H4 (cell line): ENCODE results near the gene ING2. TPM values are rescaled to one million over a fixed set of nuclear protein-coding genes. Genes with fewer than 3 reads are reported as not detected.
"Not testable (repeated sequence)": the region's sequence is repeated elsewhere in the genome, so short reads cannot be mapped to it uniquely, and the experiment has no call there.

Experiments used
- DNase-seq: peaks from one replicate; pipeline ENCODE4 v3.0.0-alpha.2; 2015; ENCODE audit warnings: low spot score
- total RNA-seq: library from RNA; depleted of rRNA; stranded (reverse); fragments of >200 nt; shearing (Covaris generic); gene quantifications from 2 replicates; pipeline ENCODE4 v1.2.3, GENCODE V29; 2014; rRNA removed

Gene ING2, protein sequence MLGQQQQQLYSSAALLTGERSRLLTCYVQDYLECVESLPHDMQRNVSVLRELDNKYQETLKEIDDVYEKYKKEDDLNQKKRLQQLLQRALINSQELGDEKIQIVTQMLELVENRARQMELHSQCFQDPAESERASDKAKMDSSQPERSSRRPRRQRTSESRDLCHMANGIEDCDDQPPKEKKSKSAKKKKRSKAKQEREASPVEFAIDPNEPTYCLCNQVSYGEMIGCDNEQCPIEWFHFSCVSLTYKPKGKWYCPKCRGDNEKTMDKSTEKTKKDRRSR
- total RNA-seq: 16.3 and 17.2 TPM in 2 replicates

DNA sequence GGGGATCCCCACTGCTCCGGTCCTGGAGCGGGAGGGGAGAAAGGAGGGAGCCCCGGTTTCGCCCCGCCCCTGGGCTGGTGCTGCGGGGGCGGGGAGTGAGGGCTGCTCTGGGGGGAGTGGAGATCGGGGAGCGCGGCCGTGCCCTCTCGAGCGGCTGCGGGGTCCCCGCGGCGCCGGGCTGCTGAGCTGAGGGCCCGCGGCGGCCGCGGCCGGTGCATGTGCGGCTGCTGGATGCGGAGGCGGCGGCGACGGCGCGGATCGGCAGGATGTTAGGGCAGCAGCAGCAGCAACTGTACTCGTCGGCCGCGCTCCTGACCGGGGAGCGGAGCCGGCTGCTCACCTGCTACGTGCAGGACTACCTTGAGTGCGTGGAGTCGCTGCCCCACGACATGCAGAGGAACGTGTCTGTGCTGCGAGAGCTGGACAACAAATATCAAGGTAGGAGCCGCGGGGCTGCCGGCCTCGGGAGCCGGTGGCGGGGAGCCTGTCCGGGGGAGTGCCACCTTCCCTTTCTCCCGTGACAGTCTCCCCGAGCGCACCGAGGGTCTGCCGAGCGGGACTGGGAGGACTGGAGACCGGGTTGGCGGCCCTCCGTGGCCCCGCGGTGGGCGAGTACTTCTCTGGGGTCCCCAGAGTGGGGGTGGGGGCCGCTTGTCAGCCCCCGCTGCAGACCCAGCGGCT, at the start of gene ING2:
TSS of gene ING2 (plus strand) at position 129 of the 681 bp plus-strand sequence. CDS start at position 267, 138 bp downstream.
- DNase-seq: peak; percentile 49

DNA sequence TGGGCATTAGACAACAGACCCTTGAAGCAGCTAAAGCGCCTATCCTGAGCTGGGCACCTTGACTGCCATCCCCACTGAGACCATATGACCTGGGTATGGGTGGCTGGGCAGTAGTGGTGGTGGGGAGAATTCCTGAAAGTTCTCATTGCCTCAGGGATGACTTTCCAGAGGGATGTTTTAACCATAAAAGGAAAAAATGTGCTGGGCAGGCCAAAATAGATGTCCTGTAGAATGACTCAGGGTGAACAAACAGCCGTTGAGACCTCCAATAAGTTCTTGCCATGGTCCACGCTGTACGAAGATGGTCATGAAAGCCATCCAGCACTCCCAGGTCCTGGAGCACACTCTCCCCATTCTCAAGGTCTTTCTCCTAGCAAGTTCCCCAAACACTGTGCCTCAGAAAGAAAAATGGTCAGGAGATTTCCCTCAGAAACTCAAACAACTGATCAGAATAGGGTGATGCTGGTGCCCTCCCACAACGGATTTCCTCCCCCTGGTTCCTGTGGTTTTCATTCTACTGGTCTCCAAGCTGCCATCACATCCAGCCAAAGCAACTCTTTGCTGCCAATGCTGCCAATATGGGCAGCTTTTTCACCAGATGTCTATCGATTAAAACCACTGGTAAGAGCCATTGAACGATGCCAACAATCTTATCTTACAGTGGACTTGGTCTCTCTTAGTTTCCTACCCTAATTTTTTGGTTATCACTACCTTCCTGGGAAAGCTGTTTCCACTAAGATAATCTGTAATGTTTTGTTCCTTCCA, 49.2 kb upstream of the ING2 start:
- no peak for DNase-seq

DNA sequence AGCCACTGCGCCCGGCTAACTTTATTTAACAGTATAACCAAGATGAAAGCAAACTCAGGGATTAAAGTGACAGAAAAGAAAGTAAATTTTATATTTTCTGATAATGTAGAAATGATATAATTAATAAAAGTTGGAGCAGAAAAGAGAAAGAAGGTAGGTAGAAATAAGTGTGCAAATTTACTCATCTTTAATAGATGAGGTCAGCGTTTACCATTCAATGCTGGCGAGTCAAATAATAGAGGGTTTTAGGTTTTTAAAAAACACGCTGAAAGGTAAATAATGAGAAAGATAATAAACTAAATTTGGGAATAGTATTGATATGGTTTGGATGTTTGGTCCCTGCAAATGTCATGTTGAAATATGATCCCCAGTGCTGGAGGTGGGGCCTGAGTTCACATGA, 46.9 kb upstream of the ING2 start:
- no peak for DNase-seq

DNA sequence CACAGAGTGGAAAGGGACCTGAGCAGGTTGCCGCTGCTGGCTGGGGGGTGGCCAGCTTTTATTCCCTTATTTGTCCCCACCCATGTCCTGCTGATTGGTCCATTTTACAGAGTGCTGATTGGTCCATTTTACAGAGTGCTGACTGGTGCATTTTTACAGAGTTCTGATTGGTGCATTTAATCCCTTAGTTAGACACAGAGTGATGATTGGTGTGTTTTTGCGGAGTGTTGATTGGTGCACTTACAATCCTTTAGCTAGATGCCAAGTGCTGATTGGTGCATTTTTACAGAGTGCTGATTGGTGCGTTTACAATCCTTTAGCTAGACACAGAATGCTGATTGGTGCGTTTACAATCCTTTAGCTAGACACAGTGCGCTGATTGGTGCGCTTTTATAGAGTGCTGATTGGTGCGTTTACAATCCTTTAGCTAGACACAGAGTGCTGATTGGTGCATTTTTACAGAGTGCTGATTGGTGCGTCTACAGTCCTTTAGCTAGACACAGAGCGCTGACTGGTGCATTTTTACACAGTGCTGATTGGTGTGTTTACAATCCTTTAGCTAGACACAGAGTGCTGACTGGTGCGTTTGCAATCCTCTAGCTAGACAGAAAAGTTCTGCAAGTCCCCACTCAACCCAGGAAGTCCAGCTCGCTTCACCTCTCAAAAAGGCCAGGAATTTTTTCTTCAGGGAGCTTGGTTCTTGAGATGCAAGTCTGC, 40.8 kb upstream of the ING2 start:
- not testable (repeated sequence) for DNase-seq

DNA sequence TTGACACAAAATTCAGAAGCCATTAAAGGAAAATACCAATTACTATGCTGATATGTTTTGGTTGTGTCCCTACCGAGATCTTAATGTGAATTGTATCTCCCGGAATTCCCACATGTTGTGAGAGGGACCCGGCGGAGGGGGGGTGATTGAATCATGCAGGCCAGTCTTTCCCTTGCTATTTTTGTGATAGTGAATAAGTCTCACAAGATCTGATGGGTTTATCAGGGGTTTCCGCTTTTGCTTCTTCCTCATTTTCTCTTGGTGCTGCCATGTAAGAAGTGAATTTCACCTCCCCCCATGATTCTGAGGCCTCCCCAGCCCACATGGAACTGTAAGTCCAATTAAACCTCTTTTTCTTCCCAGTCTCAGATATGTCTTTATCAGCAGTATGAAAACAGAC, 39.0 kb upstream of the ING2 start:
- DNase-seq: not testable (repeated sequence)

DNA sequence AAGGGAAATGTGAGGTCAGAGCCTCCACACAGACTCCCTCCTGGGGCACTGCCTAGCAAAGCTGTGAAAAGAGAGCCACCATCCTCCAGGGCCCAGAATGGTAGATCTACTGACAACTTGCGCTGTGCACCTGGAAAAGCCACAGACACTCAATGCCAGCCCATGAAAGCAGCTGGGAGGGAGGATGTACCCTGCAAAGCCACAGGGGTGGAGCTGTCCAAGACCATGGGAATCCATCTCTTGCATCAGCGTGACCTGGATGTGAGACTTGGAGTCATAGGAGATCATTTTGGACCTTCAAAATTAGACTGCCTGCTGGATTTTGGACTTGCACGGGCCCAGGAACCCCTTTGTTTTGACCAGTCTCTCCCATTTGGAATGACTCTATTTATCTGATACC, 37.6 kb upstream of the ING2 start:
- no peak for DNase-seq

DNA sequence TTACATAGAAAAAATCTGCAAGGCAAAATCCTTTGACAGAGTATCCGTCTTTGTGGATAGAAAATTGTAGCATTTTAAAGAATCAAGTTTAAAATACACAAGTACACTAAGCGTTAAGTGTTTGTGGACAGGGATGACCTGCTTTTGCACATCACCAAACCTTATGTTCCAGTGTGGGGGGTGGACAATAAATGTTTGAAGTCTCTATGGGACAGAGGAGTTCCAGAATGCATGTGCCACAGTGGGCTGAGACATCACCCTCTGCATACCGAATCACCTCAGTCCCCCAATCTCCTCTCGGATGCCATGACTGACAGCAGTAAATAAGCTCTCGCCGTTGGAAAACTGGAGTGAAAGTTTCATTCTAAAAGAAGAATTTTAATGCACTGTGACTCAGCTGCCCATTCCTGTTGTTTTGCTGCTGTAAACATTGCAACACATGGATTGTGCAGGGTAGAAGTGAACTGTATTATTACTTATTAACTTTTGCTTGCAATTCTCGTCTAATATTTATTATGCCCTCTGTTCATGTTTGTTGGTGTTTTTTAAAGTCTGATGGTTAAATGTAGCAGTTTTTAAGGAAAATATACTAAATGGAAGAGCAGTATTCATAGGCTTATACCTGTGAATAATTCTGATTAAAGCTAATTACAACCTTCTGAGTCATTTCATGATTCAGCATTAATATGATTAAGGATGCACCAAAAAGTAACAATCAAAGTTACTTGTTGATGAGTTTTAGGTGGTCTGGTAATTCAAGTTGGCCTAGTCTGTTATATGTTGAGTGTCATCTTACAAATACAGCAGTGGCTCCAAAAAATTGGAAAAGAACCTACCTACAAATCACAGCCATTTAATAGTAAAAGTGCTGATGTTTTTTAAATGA, 36.4 kb upstream of the ING2 start:
- DNase-seq: no peak

DNA sequence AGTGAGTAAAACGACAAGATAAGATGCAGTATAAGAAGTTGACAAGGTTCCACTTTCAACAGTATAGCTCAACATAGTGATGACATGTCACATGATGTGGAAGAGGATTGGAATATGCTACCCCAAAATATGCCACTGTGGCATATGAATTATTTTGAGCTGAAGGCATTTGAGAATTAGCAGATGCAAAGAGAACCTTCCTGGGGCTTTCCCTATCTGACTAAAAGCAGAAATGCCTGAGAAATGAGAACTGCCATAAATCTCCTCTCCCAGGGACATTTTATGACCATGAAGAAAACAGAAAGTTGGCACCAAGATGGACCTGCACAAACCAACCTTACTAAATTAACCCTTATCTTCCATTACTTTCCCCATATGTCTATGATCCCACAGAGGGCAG, 35.6 kb upstream of the ING2 start:
- DNase-seq: no peak

DNA sequence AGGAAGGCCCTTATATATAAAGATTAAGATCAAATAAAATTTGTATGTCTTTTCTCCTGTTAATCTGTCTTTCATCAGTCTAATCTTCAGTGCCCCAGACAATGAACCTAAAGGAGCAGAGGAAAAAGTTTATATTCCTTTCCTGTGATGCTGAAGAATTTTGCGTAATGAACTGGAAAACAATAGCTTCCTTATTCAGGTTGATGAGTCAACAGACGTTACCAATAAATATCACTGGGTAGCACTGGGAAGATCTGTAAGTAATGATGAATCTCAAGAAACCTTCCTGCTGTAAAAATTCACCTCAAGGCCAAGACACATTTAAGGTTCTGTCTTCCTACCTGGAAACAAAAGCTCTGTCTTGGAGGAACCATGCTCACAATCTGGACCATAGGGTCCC, 34.9 kb upstream of the ING2 start:
- DNase-seq: no peak

DNA sequence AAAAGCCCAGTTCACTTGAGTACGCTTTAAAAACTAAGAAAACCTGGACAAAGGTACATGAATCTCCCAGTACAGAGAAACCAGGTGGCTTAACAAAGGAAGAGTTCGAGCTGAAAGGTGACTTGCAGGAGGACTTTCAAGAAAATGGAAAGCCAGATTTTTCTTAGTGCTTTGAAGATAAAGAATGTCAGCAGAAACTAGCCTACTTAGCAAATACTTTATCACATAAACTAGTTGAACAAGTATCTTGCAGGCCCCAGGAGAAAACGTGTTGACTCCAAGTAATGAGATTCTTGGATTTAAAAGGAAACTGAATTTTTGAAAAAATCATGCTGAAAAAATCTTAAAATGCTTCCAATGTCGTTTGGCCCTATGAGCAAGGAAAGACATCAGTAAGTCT, 34.0 kb upstream of the ING2 start:
- no peak for DNase-seq

DNA sequence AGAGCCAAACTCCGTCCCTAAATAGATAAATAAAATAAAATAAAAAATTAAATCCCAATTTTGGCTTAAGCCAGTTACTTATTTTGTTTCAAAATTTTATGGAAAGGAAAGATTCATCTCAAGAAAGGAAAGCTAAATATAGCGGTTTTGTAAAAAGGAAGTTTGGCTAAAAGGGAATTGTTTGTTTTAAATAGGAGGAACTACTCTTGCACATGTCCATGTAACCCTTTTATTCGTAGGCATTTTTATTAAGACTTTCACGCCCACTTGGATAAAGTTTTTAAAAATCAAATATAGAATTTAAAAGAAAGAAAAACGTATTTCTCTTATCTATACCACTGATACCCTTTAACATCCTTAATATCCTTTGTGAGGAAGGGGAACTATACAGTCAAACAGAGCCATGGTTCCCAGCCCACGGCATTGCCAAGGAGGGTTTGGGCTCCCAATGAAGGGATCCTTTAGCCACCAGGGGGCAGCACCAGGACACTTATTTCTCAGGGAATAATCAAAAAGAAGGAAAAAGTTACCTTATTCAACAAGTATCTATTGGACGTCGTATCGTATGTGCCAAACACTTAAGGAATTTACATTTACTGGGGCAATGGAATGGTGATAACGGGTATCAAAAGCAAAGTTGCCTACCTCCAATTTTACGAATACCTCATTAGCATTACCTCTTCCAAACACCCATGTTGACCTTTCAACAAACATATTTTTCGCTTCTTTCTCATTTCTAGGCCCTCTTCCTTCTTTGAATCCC, 32.7 kb upstream of the ING2 start:
- peak; percentile 40 for DNase-seq

DNA sequence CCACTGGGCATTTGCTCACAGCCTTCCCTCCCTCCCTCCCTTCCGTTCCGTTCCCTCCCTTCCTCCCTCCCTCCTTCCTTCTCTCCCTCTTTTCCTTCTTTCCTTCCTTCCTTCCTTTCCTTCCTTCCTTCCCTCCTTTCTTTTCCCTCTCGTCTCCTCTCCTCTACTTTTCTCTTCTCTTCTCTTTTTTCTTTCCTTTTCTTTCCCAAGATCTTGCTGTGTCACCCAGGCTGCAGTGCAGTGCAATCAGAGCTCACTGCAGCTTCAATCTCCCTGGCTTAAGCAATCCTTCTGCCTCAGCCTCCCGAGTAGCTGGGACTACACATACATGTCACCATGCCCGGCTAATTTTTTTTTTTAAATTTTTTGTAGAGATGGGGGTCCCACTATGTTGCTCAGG, 26.7 kb upstream of the ING2 start:
- no peak for DNase-seq

DNA sequence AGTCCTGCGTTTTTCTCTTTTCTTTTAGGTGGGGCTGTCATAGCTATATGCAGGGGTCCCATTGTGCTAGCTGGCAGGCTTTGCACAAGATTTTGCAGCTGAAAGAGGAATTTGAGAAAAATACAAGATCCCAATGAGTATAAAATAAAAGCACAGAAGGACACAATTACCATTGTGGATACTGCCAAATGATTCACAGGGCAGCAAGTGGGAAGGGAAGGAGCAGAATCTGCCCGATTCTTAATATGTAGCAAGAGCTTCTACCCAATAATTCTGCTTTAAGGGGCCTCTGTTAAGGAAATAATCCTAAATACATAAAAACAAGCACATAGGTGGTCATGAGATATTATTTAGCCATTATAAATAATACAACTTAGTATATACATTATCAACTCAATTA, 25.9 kb upstream of the ING2 start:
- no peak for DNase-seq

DNA sequence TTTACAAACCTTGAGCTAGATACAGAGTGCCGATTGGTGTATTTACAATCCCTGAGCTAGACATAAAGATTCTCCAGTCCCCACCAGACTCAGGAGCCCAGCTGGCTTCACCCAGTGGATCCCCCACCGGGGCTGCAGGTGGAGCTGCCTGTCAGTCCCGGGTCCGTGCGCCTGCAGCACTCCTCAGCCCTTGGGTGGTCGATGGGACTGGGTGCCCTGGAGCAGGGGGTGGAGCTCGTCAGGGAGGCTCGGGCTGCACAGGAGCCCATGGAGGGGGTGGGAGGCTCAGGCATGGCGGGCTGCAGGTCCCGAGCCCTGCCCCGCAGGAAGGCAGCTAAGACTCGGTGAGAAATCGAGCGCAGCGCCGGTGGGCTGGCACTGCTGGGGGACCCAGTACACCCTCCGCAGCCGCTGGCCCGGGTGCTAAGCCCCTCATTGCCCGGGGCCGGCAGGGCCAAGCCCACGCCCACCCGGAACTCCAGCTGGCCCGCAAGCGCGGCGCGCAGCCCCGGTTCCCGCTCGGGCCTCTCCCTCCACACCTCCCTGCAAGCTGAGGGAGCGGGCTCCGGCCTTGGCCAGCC, 22.3 kb upstream of the ING2 start:
- DNase-seq: not testable (repeated sequence)

DNA sequence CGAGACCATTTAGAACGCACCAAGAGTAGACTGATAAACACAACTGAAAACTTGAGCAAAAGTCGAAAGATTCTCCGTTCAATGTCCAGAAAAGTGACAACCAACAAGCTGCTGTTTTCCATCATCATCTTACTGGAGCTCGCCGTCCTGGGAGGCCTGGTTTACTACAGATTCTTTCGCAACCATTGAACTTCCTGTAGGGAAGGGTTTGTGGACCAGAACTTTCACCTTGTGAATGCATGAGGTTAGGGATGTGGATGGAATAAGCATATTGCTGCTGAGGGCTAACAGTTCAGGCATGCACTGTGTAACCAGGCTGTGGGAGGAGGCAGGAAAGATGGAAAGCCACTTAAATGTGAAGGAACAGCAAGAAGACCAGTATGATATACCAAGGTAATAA, 20.9 kb upstream of the ING2 start:
- DNase-seq: no peak

DNA sequence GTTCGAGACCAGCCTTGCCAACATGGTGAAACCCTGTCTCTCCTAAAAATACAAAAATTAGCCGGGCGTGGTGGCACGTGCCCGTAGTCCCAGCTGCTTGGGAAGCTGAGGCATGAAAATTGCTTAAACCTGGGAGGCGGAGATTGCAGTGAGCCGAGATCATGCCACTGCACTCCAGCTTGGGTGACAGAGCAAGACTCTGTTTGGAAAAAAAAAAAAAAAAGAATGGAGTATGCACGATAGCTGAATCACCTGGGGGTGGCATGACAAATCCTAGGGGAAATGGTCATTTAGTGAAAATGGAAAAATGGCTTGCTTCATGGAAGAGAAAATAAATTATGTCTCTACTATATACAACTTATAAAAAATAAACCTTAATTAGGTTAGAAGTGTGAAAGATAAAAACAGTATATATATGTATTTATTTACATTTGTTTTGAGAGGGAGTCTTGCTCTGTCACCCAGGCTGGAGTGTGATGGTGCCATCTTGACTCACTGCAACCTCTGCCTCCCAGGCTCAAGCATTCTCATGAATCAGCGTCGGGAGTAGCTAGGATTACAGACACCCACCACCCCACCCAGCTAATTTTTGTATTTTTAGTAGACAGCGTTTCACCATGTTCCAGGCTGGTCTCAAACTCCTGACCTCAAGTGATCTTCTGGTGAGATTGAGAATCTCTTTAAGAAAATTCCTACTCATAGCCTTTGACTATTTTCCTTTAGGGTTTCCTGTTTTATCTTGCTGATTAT, 19.3 kb upstream of the ING2 start:
- peak; percentile 14 for DNase-seq

DNA sequence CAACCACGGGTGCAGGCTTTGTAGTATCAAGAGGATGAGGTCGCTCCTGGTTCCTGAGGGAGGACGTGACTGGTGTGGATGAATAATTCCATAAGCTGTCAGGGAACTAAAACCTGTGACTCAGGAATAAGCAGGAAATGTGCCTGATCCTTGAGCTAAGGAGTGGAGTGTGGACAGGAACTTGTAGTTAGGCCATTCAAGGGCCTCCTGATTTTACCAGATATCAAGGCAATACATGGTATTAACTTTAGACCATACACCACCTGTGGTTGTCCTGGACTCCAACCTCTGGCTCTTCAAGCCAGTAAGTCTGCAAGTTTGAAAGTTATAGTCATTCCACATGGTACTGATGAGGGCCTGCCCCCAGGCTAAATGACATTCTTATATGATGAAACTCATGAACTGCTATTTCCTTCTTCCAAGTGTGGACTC, 12.1 kb upstream of the ING2 start:
- peak; percentile 28 for DNase-seq

DNA sequence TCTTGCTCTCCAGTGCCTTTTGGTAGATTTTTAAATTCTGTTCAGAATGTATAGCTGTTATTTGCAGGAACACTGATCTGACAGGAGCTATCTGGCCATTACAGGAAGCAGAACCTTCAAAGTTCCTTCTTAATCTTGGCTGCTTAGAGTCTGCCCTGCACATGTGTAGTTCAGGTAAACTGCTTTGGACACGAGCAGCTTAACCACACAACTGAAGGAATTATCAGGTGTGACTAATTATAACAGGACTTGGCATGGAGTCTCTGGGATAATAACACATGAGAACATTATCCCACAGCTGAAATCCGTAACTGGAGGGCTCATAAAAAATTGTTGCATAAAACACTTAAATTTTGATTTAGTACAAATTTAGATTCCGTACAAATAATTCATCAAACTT, 11.6 kb upstream of the ING2 start:
- DNase-seq: no peak

DNA sequence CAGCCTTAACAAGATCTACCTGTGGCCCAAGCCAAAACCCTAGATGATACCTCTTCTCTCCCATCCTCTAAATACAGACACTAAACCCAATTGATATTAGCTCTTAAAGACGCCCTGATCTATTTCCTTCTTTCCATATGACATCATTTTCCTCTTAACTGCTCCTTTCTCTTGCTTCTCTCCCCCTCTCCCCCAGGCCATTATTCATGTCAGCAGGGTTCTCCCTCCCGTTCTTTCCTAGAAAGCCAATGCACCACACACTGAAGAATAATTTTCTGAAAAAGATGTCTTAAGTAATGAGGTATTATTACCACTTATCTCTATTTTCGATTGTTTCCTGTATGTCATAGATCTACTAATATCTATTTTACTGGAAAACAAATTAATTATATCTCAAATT, 9.7 kb upstream of the ING2 start:
- no peak for DNase-seq
